IMR-90 (cell line): ENCODE measurements around the gene FKBP1B. TPM values are rescaled to one million over a fixed set of nuclear protein-coding genes. Genes with fewer than 3 reads are reported as not detected.

Experiments used
- ATAC-seq: fragments of 200-7000 bp; cut with Tn5 transposase; 2 replicates; pipeline ENCODE4 v1.9.1; 2020; ENCODE audit warnings: low read depth, mild to moderate bottlenecking, moderate library complexity
- BruUV-seq: library from RNA; stranded (reverse); fragments of 400-500 nt; replicated peaks from 2 replicates; lab custom pipeline; 2021; lab: Mats Ljungman, UMichigan
- CTCF ChIA-PET: fragments of 300-600 bp; formaldehyde crosslinking; extraction: SDS; loops from one replicate; lab custom pipeline; 2021; ENCODE audit warnings: antibody characterized with exemption; lab: Yijun Ruan, JAX
- POLR2A ChIA-PET: fragments of 300-600 bp; sonication (Branson Sonifier 250); formaldehyde crosslinking; loops from one replicate; lab custom pipeline; 2022; ENCODE audit warnings: antibody characterized with exemption; ENCODE audit not compliant: unreplicated experiment; lab: Charles Lee
- DNase-seq: peaks from one replicate; pipeline ENCODE4 v3.0.0; 2013
- H2AFZ ChIP-seq: replicated peaks from 2 replicates; pipeline ENCODE3; 2013; ENCODE audit warnings: low read length, mild to moderate bottlenecking; ENCODE audit not compliant: poor library complexity
- H2AK5ac ChIP-seq: 2 replicates; pipeline ENCODE4 v1.6.1; 2013; ENCODE audit warnings: low read depth, low read length, inconsistent platforms
- H2AK9ac ChIP-seq: replicated peaks from 2 replicates; pipeline ENCODE3; 2013; ENCODE audit warnings: mild to moderate bottlenecking, low read depth, low read length, moderate library complexity; ENCODE audit not compliant: poor library complexity
- H2BK120ac ChIP-seq: 2 replicates; pipeline ENCODE4 v1.6.1; 2013; ENCODE audit warnings: low read depth, low read length, inconsistent platforms
- H2BK15ac ChIP-seq: 3 replicates; pipeline ENCODE4 v1.6.1; 2013; ENCODE audit warnings: low read depth, low read length, inconsistent platforms
- H2BK20ac ChIP-seq: 2 replicates; pipeline ENCODE4 v1.6.1; 2013; ENCODE audit warnings: low read depth, mild to moderate bottlenecking, inconsistent platforms, low read length, moderate library complexity
- H2BK5ac ChIP-seq: 2 replicates; pipeline ENCODE4 v1.6.1; 2013; ENCODE audit warnings: mild to moderate bottlenecking, low read depth, low read length, inconsistent platforms; ENCODE audit not compliant: poor library complexity, severe bottlenecking
- H3K14ac ChIP-seq: replicated peaks from 2 replicates; pipeline ENCODE4 v1.6.1; 2013; ENCODE audit warnings: low read depth, low read length, inconsistent platforms
- H3K18ac ChIP-seq: 2 replicates; pipeline ENCODE4 v1.6.1; 2013; ENCODE audit warnings: low read depth, low read length, control low read depth
- H3K23ac ChIP-seq: 2 replicates; pipeline ENCODE4 v1.6.1; 2013; ENCODE audit warnings: low read depth, low read length, inconsistent platforms
- H3K27ac ChIP-seq: 2 replicates; pipeline ENCODE4 v1.5.1; 2013; ENCODE audit warnings: mild to moderate bottlenecking, control low read depth, low read length; ENCODE audit not compliant: insufficient read depth
- H3K27me3 ChIP-seq: 2 replicates; pipeline ENCODE4 v1.6.1; 2013; ENCODE audit warnings: low read length; ENCODE audit not compliant: control insufficient read depth, insufficient read depth
- H3K36me3 ChIP-seq: 2 replicates; pipeline ENCODE4 v1.6.1; 2013; ENCODE audit warnings: low read length, mixed read lengths; ENCODE audit not compliant: control insufficient read depth, insufficient read depth
- H3K4ac ChIP-seq: 2 replicates; pipeline ENCODE4 v1.6.1; 2013; ENCODE audit warnings: low read depth, low read length, inconsistent platforms
- H3K4me1 ChIP-seq: 2 replicates; pipeline ENCODE4 v1.6.1; 2013; ENCODE audit warnings: low read length, mixed read lengths; ENCODE audit not compliant: control insufficient read depth, insufficient read depth
- H3K4me2 ChIP-seq: 2 replicates; pipeline ENCODE4 v1.6.1; 2013; ENCODE audit warnings: low read depth, mild to moderate bottlenecking, control low read depth, low read length, moderate library complexity
- H3K4me3 ChIP-seq: 2 replicates; pipeline ENCODE4 v1.5.1; 2013; ENCODE audit warnings: low read depth, mild to moderate bottlenecking, control low read depth, low read length, moderate library complexity; ENCODE audit not compliant: insufficient read depth
- H3K56ac ChIP-seq: 2 replicates; pipeline ENCODE4 v1.6.1; 2013; ENCODE audit warnings: low read length, inconsistent platforms; ENCODE audit not compliant: insufficient read depth; ENCODE audit errors: extremely low read depth
- H3K79me1 ChIP-seq, 2 experiments: 2 replicates each; pipeline ENCODE4 v1.6.1; 2013; ENCODE audit warnings: low read length in 2 of 2, inconsistent platforms in 1 of 2, low read depth in 1 of 2
- H3K9ac ChIP-seq: 2 replicates; pipeline ENCODE4 v1.6.1; 2013; ENCODE audit warnings: low read depth, low read length, control low read depth
- H3K9me1 ChIP-seq: 2 replicates; pipeline ENCODE4 v1.6.1; 2013; ENCODE audit warnings: low read length, inconsistent platforms; ENCODE audit not compliant: insufficient read depth
- H3K9me3 ChIP-seq: 2 replicates; pipeline ENCODE4 v1.6.1; 2013; ENCODE audit warnings: low read length; ENCODE audit not compliant: control insufficient read depth, insufficient read depth
- H4K20me1 ChIP-seq: 2 replicates; pipeline ENCODE4 v1.6.1; 2013; ENCODE audit warnings: low read length, inconsistent platforms; ENCODE audit not compliant: insufficient read depth
- H4K5ac ChIP-seq: 2 replicates; pipeline ENCODE4 v1.6.1; 2013; ENCODE audit warnings: mild to moderate bottlenecking, low read depth, low read length, control low read depth
- H4K8ac ChIP-seq, 2 experiments: 2 replicates each; pipeline ENCODE4 v1.6.1; 2013; ENCODE audit warnings: low read depth in 2 of 2, low read length in 2 of 2, control low read depth in 1 of 2, inconsistent platforms in 1 of 2
- H4K91ac ChIP-seq: 2 replicates; pipeline ENCODE4 v1.6.1; 2013; ENCODE audit warnings: low read depth, low read length, inconsistent platforms; ENCODE audit not compliant: insufficient read depth
- BHLHE40 ChIP-seq: fragments of 150-350 bp; IDR thresholded peaks from 2 replicates; pipeline ENCODE4 v1.6.1; 2016; ENCODE audit warnings: mild to moderate bottlenecking, low read depth, low read length
- CEBPB ChIP-seq: IDR thresholded peaks from 2 replicates; pipeline ENCODE4 v1.6.1; 2012; ENCODE audit warnings: low read depth, low read length, improper control_type of control experiment
- FOS ChIP-seq: fragments of 150-350 bp; IDR thresholded peaks from 2 replicates; pipeline ENCODE4 v1.6.1; 2016; ENCODE audit warnings: low read depth, low read length
- MAFK ChIP-seq: IDR thresholded peaks from 2 replicates; pipeline ENCODE4 v1.6.1; 2012; ENCODE audit warnings: low read depth, low read length, improper control_type of control experiment
- MAZ ChIP-seq: IDR thresholded peaks from 2 replicates; pipeline ENCODE4 v1.6.1; 2012; ENCODE audit warnings: low read depth, mild to moderate bottlenecking, low read length, improper control_type of control experiment, moderate library complexity, borderline replicate concordance
- POLR2A ChIP-seq: IDR thresholded peaks from 2 replicates; pipeline ENCODE4 v1.6.1; 2012; ENCODE audit warnings: mild to moderate bottlenecking, low read depth, low read length
- SMC3 ChIP-seq: fragments of 150-350 bp; IDR thresholded peaks from 2 replicates; pipeline ENCODE4 v1.6.1; 2016; ENCODE audit warnings: low read depth, mild to moderate bottlenecking, antibody characterized with exemption, low read length, moderate library complexity
- WGBS, 2 experiments: methylation state at CpG; one replicate each; pipeline versions ENCODE4 v1.1.5 to v1.1.7; 2013; ENCODE audit warnings: missing lambda C conversion rate in 2 of 2; ENCODE audit not compliant: insufficient read length in 1 of 2; ENCODE audit errors: extremely low coverage in 2 of 2; 5-methylcytosine and 5-hydroxymethylcytosine counted together
- dilution Hi-C: fragments of 300-500 bp; cut with HindIII; formaldehyde crosslinking; loops from one replicate; pipeline ENCODE4 v1.14.3; 2018; ENCODE audit warnings: low sequenced_read_pairs; ENCODE audit not compliant: unreplicated experiment
- in situ Hi-C: fragments of 300-500 bp; cut with MboI; formaldehyde crosslinking; loops from 3 replicates; pipeline ENCODE4 v1.14.3; 2019; ENCODE audit warnings: low sequenced_read_pairs, inconsistent platforms, mixed read lengths
- intact Hi-C: fragments of 100-400 bp; cut with micrococcal nuclease; formaldehyde crosslinking; loops from 2 replicates; pipeline ENCODE4 v1.10.0; 2022
- polyA plus RNA-seq, 3 experiments: library from polyadenylated mRNA; depleted of rRNA; stranded (reverse); fragments of >200 nt; gene quantifications; 2 replicates each; pipeline ENCODE4 v1.2.3, GENCODE V29; 2012; ENCODE audit warnings: low replicate concordance in 1 of 3
- total RNA-seq: library from RNA; depleted of rRNA; stranded (reverse); fragments of >200 nt; gene quantifications from 2 replicates; pipeline ENCODE4 v1.2.3, GENCODE V29; 2012
- TF ChIP-seq, protein P1 (sequence below): fragments of 150-350 bp; IDR thresholded peaks from 2 replicates; pipeline ENCODE4 v1.6.1; 2016; ENCODE audit warnings: low read depth, mild to moderate bottlenecking, low read length, moderate library complexity, borderline replicate concordance
- TF ChIP-seq, protein P2 (sequence below): conservative IDR thresholded peaks from 2 replicates; pipeline ENCODE4 v1.5.1; 2012; ENCODE audit warnings: mild to moderate bottlenecking, low read depth, low read length, improper control_type of control experiment

FKBP1B gene
- total and polyA plus RNA-seq, 2 of the 4 experiments (the other 2 are of a cell fraction) = 10.2 to 15.1 TPM

DNA sequence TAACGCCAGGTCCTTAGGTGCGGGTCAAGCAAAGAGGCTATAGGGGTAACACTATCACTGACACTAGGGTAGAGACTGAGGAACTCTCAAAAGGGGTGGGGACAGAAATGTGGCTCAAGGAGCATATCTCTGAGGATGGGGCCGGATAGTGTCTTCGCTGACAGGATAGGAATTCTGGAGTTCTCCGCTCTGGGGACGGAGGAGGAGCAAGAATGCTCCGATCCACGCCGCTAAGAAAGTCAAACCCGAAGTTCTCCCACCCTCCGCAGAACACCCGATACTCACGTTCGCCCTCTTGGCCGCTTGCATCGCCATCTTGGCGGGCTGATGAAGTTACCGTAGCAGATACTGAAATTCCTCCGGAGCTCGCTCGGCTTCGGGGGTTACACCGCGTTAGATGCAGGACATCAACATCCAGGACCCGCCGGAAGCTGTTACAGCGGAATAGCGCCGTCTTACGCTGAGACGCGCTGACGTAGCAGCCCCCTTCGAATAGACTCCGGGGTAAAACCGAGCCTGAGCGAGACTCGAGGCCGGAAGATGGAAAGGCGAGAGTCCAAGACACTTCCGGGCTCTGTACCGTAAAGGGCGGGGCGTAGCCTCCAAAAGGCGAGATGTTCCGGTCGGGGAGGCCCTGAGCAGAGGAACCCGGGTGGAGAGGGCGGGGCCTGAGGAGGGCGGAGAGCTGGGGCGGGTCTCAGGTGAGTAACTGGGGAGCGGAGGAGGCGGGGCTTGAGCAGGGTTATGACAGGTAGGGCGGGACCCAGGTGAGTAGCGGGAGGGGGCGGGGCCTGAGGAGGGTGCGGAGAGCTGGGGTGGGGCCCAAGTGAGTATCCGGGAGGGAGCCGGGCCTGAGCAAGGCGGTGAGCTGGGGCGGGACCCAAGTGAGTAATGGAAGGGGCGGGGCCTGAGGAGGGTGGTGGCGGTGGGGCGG lies 26.6 kb downstream of the FKBP1B start, which contains the start of gene SF3B6:
SF3B6 (minus strand) TSS at position 412 of the 934 bp plus-strand sequence; CDS start at position 315, 97 bp downstream.
- Histone ChIP-seq H3K4me2 (peak within 1 kb of the TSS; percentile 71), H4K5ac (peak within 1 kb of the TSS; percentile 85), H3K4me3 (peak within 1 kb of the TSS; percentile 73), H3K4me1 (peaks cover 3% of the 10 kb centered on the region; the same call in 1 of the 2 replicates), H2AK5ac (peak within 1 kb of the TSS; percentile 26), H3K9me1 (no peaks in the 10 kb centered on the region), H2AFZ (peak within 1 kb of the TSS; percentile 94), H4K91ac (peak within 1 kb of the TSS; percentile 66), H3K27ac (peak within 1 kb of the TSS; percentile 68), H3K9ac (peak within 1 kb of the TSS; percentile 82), H4K20me1 (no peaks in the 10 kb centered on the region; the same call in 1 of the 2 replicates), H2BK120ac (peak within 1 kb of the TSS; percentile 39; the same call in 1 of the 2 replicates), H3K56ac (peak within 1 kb of the TSS; percentile 73), H3K27me3 (no peaks in the 10 kb centered on the region), H2BK5ac (peak within 1 kb of the TSS; percentile 49), H3K4ac (peak within 1 kb of the TSS; percentile 83), H2BK15ac (no peak within 1 kb of the TSS), H3K14ac (peak within 1 kb of the TSS; percentile 83), H4K8ac (peak within 1 kb of the TSS; percentile 63 to 95; a peak in 3 of 4 replicates), H3K18ac (peak within 1 kb of the TSS; percentile 38; the same call in 1 of the 2 replicates), H2AK9ac (peak within 1 kb of the TSS; percentile 96), H3K23ac (peak within 1 kb of the TSS; percentile 53), H3K36me3 (peaks cover 8% of the 10 kb centered on the region), H2BK20ac (no peak within 1 kb of the TSS), H3K79me1 (peaks cover 17 to 38% of the 10 kb centered on the region in 2 experiments; a peak in 3 of 4 replicates), H3K9me3 (no peaks in the 10 kb centered on the region)
- DNase-seq (peak; percentile 99), ATAC-seq (peak; percentile 93)
- TSS peak; percentile 68 for BruUV-seq
- WGBS, 2 experiments = 0% methylated on average over 28 of the region's 64 CpGs; no CpG with 5 or more reads in 1 of the 2 experiments
- intact Hi-C loops (loop anchor here (1.0 kb wide), 1 partner anchor 149 kb away; the partner anchor contains the start of gene ATAD2B), dilution Hi-C loops (no loop called here), in situ Hi-C loops (loop anchor here (10.0 kb wide), 1 partner anchor 251 kb away; no protein-coding TSS in a partner anchor)
- ChIA-PET POLR2A (interaction anchor here (0.7 kb wide), 1 partner anchor 10 kb away, joined by 10 read pairs; no protein-coding TSS in a partner anchor), CTCF (no interaction called here)
- TF ChIP-seq BHLHE40 (no peak), CEBPB (0 out of 2 replicates have a peak, but pooled peaks have one; percentile 5), POLR2A (peak; percentile 59; the same call in 1 of the 2 replicates), MAFK (peak; percentile 73), MAZ (peak; percentile 79), SMC3 (peak; percentile 10; the same call in 1 of the 2 replicates), FOS (0 out of 2 replicates have a peak, but pooled peaks have one; percentile 25)
- TF ChIP-seq, protein P1, sequence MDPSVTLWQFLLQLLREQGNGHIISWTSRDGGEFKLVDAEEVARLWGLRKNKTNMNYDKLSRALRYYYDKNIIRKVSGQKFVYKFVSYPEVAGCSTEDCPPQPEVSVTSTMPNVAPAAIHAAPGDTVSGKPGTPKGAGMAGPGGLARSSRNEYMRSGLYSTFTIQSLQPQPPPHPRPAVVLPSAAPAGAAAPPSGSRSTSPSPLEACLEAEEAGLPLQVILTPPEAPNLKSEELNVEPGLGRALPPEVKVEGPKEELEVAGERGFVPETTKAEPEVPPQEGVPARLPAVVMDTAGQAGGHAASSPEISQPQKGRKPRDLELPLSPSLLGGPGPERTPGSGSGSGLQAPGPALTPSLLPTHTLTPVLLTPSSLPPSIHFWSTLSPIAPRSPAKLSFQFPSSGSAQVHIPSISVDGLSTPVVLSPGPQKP = peak; percentile 77; the same call in 1 of the 2 replicates
- TF ChIP-seq, protein P2, sequence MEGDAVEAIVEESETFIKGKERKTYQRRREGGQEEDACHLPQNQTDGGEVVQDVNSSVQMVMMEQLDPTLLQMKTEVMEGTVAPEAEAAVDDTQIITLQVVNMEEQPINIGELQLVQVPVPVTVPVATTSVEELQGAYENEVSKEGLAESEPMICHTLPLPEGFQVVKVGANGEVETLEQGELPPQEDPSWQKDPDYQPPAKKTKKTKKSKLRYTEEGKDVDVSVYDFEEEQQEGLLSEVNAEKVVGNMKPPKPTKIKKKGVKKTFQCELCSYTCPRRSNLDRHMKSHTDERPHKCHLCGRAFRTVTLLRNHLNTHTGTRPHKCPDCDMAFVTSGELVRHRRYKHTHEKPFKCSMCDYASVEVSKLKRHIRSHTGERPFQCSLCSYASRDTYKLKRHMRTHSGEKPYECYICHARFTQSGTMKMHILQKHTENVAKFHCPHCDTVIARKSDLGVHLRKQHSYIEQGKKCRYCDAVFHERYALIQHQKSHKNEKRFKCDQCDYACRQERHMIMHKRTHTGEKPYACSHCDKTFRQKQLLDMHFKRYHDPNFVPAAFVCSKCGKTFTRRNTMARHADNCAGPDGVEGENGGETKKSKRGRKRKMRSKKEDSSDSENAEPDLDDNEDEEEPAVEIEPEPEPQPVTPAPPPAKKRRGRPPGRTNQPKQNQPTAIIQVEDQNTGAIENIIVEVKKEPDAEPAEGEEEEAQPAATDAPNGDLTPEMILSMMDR = no peak
